ENCODE measurements around the gene CALD1.

Gene CALD1

DNA sequence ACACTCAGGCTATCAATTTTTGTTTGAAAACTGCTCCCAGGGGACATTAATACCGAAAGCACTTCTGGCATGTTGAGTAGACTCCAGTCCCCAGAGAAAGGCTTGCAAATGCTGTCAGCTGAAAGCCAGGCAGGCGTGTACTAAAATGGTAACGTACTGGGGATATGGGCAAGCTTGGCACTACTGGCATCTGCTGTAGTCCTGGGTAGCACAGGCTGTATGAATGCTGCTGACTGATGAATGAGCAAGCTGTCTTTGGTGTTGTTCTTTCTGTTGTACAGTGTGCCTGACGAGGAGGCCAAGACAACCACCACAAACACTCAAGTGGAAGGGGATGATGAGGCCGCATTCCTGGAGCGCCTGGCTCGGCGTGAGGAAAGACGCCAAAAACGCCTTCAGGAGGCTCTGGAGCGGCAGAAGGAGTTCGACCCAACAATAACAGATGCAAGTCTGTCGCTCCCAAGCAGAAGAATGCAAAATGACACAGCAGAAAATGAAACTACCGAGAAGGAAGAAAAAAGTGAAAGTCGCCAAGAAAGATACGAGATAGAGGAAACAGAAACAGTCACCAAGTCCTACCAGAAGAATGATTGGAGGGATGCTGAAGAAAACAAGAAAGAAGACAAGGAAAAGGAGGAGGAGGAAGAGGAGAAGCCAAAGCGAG lies 153.4 kb downstream of the CALD1 start:
- no peak for DNase-seq

DNA sequence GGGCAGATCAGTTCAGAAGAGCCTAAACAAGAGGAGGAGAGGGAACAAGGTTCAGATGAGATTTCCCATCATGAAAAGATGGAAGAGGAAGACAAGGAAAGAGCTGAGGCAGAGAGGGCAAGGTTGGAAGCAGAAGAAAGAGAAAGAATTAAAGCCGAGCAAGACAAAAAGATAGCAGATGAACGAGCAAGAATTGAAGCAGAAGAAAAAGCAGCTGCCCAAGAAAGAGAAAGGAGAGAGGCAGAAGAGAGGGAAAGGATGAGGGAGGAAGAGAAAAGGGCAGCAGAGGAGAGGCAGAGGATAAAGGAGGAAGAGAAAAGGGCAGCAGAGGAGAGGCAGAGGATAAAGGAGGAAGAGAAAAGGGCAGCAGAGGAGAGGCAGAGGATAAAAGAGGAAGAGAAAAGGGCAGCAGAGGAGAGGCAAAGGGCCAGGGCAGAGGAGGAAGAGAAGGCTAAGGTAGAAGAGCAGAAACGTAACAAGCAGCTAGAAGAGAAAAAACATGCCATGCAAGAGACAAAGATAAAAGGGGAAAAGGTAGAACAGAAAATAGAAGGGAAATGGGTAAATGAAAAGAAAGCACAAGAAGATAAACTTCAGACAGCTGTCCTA lies 154.1 kb downstream of the CALD1 start:
- no peak for DNase-seq

DNA sequence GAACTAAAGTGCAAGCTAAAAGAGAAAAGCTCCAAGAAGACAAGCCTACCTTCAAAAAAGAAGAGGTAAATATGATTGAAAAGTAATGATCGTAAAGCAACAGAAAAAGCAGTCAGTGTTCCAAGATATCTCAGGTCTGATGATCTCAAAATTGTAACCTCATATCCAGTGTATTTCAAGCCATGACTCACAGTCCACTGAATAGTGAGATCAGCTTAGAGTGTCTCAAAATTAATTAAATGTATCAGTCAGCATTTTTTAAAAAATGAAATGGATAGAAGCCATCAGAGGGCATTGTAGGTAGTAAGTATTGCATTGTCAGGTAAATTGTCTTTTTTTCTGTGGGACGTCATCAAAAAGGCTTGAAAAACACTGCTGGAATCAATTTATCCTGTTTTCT lies 156.3 kb downstream of the CALD1 start:
- DNase-seq, result no peak

DNA sequence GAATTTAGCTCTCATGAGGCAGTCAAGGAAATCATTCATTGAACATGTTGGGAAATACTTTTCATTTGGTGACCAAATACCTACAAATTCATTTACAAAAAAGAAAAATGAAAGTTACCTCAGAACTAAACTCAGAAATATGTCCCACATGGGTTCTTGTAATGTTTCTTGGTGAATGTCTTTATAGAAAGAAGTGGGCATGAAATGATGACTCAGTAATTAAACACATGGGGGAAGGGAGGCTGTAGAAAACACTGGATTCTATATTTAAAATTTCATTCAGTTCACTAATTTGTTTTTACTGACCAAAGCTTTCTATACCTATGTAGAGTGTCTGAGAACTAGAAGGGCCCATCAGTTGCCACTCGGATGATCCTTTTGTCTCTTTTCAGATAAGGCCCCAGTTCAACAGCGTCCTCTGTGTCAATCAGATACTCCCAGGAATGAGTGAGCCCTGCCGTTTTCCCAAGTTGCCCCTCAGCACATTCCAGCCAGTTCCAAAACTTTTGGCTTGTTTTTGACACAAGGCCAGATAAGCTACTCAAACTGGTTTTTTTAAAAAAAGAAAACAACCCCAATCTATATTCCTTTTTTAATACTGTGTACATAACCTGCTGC lies 157.6 kb downstream of the CALD1 start:
- peak; percentile 45 for DNase-seq

DNA sequence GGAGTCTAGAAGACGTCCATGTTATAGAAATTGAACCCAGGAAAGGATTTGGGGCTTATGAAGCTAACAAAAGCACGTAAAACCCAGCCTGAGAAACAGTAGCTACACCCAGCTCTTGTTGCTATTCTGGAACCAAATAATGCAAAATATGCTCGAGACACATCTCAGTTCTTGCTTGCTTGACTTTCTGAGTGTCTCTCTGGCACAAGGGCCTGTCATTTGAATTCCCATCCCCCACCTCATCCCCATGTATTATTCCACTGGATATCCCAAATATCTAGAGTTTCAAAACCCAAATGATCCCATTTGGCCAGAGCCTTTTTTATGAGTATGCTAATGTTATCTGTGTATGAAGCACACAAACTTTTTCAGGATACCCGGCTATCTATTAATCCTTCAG lies 158.7 kb downstream of the CALD1 start:
- no peak for DNase-seq

DNA sequence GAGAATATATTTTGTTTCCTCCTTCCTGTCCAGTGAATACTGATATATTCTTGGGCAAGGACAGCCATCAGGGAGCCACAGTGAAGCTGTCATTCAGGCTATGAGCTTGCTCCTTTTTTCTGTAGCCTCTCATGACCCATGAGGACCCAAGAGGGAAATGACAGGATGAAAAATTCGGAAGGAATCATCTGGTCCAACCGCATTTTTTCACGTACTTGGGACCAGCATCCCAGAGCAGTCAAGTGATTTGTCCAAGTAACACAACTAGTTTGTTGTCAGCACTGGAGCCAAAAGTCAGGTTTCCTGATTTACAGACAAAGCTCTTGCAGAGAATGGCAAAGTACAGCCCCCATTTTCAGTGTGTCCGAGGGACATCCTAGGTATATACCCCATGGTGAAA lies 159.7 kb downstream of the CALD1 start:
- no peak for DNase-seq

DNA sequence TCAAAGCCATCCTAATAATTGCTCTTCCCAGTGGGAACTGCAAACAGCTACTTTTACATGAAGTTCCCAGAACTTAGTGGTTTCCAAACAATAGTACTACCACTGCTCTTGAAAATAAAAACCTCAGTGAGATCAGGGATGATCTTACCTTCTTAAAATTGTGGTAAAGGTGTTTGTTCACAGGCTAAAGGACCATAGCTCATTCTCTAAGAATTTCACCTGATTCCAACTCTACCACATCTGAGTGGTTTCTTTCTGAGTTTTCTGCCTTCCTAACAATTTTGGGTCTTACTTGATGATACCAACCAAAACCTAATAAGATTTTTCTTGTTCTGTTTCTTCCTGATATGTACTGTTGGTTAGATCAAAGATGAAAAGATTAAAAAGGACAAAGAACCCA lies 161.3 kb downstream of the CALD1 start:
- DNase-seq, result no peak

DNA sequence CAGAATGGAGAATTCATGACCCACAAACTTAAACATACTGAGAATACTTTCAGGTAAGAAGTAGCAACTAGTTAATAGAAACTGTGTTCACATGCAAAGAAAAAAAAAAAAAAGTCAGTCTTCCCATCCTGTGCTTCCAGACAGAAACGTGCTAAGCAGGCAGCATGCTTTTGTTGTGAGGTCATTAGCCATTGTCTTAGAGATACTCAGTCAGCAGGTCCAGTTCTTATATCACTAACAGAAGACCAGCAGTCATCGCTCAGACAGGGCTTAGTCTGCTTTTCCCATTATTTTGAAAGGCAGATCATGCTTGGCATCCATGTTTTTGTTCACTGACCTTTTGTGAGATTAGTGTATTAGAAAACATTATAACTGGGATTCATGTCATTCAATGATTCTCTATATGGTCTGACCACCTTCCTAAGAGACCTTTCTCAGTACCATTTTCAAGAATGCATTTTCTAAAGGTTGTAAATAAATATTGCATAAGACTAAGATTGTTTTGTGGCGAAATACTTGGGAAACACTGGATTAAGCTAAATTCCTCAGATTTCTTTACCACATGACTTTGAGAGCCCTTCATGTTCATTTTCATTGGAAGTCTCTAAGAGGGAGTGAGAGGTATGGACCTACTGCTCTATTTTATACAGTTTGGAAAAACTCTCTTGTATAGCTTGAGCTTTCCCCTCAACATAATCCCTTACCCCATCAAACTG lies 161.9 kb downstream of the CALD1 start:
- DNase-seq, result no peak

DNA sequence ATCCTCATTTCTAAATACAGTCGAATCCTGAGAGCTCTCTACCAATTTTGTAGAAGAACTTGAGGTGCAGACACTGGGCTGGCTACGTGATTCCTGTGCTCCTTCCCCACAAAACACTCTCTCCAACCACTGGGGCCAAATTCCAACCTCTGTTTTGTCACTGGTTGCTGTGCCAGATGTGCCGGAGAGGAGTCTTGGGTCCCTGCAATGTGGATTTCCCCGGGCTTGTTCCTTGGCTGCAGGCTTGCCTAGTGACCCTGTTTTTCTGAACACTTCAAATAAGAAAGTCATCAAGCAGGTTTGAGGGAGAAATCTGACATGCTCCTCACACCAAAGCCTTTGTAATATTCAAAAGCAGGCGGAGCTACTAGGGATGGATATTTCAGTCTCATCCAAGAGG lies 162.5 kb downstream of the CALD1 start:
- no peak for DNase-seq

DNA sequence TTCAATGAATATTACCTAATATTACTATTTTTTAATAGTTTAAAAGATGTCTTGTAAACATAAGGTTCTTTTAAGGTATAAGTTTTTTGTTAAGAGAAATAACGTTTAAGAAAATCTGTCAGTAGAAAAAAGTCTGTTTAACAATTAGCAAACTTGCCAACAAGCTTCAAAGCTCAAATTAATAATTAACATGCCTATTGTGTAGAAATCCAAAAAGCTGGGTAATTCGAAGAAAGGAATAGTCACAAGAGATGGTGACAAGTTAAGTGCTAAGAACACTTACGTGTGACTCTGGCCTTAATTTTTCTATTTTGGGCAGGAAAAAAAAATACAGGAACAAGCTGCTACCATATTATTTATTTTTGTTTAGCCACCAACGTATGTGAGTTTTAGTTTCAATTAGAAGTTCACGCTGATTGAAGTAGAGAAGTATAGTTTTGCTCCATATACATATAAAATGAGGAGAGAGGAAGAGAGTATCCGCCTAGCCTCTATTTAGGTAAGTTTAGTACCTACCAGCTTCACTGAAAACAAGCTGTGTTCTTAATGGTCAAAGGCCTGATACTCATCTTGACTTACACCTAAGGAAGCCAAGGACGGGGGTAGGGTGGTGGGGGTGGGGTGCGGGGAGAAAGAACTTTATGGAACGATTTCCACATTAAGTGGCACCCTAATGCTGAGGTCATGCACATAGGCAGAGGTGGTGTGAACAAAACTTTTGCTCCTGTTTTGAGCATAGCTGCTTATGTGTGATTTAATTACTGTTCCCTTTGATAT lies 163.4 kb downstream of the CALD1 start:
- no peak for DNase-seq

DNA sequence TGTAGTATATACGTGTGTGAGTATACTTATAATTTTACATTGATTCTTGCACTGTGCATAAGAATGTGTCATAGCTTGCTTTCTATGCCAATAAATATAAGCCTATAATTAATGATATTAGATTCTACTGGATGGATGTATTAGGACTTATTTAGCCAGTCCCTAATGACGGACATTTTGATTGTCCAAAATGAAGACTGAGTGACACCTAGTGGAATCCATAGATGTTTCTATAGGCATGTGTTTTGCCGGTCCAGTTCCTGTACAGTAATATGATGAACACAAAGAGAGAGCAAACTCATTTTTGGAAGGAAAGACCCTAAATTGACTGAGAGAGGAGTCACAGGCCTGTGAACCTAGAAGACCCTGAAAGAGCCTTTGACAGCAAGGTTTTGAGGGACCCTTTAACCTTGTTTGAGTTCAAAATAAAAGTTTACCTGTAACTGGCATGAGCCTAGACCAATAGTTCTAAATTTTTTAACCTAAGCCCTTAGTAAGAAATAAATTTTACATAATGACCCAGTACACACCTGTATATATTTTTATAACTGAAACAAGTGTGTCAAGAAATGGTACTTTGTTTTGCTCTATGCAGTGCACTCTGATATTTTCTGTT lies 164.5 kb downstream of the CALD1 start:
- no peak for DNase-seq

DNA sequence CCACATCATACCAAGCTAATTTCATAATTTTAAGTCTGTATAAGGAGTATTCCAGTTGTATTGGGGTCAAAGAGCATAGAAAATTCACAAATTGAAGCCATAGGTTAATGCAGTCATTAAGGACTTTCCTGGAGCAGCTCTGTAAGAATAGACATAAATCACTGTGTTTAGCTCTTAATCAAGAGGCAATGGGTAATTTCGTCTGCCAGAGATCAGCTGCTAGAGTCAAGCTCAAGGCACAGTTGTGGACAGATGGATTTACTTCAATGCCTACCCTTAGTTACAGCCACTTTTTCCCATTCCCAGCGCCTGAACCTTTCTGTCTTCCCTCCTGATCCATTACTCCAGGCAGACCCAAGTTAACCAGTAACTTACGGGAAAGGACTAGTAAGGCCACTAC lies 166.3 kb downstream of the CALD1 start:
- DNase-seq, result no peak

DNA sequence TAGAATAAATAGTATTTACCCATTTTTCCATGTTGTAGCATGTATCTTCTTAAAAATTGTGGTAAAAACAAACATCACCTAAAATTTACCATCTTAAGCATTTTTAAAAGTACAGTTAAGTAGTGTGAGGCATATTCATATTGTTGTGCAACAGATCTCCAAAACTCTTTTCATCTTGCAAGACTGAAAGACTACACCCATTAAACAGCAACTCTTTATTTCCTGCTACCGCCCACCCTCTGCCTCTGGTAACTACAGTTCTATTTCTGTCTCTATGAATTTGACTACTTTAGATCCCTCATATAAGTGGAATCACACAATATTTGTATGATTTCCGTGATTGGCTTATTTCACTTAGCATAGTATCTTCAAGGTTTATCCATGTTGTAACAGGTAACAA lies 166.8 kb downstream of the CALD1 start:
- DNase-seq, result no peak

DNA sequence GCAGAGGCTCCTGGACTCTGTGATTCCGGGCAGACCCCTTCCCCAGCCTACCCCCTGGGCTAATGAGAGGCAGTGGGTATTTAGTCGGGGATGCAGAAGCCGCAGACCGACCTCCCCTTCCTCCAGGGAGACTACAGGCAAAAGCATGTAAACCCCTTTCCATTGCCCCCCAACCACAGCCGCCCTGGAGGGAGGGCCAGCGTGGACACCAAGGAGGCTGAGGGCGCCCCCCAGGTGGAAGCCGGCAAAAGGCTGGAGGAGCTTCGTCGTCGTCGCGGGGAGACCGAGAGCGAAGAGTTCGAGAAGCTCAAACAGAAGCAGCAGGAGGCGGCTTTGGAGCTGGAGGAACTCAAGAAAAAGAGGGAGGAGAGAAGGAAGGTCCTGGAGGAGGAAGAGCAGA lies 167.9 kb downstream of the CALD1 start:
- no peak for DNase-seq

DNA sequence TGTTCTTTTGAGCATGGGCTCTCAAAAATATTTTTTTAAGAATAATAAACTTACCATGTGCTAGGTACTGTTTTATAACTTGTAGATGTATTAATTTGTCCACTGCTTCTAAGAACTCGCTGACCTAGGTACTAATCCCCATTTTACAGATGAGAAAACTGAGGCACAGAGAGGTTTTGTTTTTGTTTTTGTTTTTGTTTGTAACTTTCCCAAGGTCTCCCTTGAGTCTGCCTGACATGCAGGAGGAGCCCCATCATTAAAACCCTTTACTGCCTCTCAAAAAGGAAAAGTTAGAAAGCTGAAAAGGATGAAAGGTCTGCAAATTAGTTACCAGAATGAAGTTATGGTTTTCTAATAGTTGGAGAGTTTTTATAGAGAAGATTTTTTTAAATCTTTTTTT lies 168.4 kb downstream of the CALD1 start:
- DNase-seq, result no peak

DNA sequence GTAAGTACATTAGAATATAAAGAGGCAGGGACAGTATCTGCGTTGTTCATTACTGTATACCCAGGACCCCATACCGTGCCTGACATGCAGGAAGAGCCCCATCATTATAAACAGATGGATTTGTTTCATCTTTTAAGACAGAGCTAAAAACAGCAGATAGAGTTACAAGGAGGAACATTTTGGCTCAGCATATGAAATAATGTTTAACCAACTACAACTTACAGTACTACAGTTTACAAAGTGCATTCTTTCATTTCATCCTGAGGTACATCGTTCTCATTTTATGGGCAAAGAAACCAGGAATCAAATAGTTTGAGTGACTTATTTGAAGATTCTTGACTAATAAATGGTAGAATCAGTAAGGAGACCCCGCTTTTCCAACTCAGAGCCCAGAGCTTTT lies 168.8 kb downstream of the CALD1 start:
- no peak for DNase-seq

DNA sequence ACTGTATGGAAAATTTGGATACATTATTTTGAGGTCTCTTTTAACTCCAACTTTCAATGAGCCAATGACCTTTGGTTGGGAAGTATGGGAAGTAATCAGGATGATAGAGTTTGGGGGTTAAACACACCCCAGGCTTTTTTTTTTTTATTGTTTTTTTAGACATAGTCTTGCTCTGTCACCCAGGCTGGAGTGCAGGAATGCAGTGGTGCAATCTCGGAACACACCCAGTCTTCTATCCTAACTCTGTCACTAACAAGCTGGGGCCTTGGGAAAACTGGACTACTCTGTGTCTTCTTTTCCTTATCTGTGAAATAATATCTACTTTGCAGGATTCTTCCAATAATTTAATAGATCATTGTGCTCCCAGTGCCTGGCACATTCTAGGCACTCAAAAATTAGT lies 169.3 kb downstream of the CALD1 start:
- DNase-seq, result no peak

DNA sequence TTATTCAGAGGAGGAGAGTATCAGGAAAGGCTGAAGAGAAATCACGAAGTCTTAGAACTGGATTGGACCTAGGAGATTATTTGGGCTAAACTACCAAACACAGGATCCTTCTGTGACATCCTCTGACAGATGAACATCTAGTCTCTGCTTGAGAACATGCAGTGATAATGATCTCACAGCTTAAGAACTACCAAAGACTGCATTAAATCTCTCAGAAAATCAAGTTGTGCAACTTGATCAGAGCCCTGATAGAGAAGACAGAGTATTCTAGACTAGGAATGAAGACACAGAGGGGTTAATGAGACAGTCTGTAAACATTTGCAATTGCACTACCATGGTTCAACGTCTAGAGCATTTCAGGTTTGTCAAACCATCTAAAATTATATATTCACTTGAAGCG lies 169.7 kb downstream of the CALD1 start:
- no peak for DNase-seq

DNA sequence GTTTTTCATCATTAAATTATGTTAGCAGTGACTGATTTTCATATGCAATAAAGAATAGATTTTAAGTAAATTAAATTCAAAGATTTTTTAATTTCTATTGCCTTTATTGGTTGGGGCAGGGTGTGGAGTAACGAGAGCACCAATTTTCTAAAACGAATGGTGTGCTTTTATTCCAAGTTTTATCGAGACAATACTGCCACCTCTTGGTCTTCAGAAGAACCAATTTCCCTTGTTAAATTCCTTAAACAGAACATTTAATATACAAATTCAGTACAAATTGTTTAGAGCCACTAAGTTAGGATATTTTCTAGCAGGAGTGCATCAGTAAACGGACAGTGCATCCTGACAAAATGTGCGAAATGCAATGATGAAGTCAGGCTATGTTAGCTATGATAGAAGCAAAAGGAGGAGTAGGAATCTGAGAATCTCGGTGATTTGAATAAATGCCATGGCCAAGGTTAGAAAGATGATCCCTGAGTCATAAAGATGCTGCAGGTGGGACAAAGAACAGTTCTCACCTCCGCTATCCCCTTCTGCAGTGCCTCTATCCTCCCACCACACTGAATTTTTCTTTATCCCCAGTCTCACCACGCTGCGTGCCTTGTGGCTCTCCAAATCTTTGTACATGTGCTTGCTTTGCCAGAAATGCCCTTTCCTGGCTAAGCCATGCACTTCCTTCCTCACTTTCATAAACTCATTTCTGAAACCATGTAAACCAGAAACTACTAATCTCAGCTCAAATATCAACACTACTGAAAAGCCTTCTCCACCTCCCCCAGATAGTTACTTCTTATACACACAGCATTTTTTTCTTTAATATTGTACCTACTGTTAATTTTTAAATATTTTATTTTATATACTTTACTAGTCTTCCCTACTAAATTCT lies 175.0 kb downstream of the CALD1 start:
- no peak for DNase-seq

DNA sequence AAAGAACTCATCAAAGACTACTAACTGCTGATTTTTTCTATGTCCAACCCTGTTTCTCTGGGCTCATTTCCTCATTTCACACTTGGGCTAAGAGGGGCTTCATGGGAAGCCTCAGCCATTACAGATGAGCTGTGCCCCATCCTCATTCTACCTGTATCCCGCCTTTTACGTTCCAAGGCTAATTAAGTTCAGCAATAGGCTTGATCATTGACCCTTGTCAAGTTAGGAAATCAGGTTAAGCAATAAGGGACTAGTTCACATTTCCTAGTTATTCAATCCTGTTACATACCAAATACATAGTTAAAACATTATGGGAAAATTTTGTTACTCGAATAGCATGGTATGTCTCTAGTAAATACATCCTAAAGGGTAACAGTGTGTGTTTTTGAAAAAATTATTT lies 177.6 kb downstream of the CALD1 start:
- no peak for DNase-seq

DNA sequence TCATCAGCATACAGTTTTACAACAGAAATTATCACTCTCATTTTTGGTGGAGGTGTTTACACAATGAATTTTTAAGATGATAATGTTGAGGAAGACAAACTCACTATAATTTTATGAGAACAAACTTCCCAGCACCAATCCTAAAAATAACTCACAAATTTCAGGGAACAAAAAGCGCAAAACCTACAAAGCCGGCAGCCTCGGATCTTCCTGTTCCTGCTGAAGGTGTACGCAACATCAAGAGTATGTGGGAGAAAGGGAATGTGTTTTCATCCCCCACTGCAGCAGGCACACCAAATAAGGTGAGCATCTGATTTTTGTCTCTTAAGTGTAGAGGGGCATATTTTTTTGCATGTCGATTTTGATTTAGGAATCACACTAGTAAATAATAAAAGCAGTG lies 180.4 kb downstream of the CALD1 start:
- no peak for DNase-seq

DNA sequence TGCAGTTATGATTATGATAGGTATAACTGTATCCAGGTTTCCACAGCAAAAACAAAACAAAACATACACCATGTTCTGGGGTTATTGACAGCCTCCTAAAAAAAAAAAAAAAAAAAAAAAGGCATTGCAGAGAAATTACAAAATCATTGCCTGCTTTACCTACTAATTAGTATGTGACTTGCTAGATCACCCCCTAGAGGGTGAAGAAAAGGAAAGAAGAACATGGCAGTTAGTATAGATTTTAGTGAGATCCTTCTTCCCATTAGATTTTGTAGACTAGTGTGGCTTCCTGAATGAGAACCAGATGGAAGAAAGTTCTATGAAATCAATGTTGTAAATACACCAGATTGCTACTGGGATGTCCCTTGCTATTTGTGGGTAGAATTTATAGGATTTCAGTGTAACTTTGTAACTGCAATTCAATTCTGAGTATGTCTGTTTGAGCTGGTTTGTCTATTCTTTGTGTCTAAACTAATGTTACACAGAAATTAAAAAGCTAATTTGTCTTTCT lies 182.9 kb downstream of the CALD1 start:
- no peak for DNase-seq
